B cell (primary cell): ENCODE results near the gene HLA-DQA1. TPM values are rescaled to one million over a fixed set of nuclear protein-coding genes. Genes with fewer than 3 reads are reported as not detected.

Source experiments
- ATAC-seq: fragments of 200-7000 bp; cut with Tn5 transposase; one replicate; pipeline ENCODE4 v1.10.0; 2021; ENCODE audit warnings: low read depth, mild to moderate bottlenecking, moderate number of reproducible peaks, moderate library complexity
- CTCF ChIA-PET: fragments of 350-600 bp; sonication (Branson Sonifier 250); formaldehyde crosslinking; loops from one replicate; lab custom pipeline; 2021; ENCODE audit warnings: antibody characterized with exemption, inconsistent platforms; lab: Charles Lee
- POLR2A ChIA-PET: fragments of 350-600 bp; sonication (Branson Sonifier 250); formaldehyde crosslinking; loops from one replicate; lab custom pipeline; 2021; ENCODE audit warnings: antibody characterized with exemption; lab: Charles Lee
- DNase-seq: peaks from one replicate; pipeline ENCODE4 v3.0.0; 2013
- H2AFZ ChIP-seq: 2 replicates; pipeline ENCODE4 v1.6.1; 2012; ENCODE audit warnings: mild to moderate bottlenecking, low read depth, low read length; ENCODE audit not compliant: insufficient read depth, poor library complexity, severe bottlenecking
- H3K27ac ChIP-seq, 2 donors: 1 replicate in 1 of 2; 2 replicates in 1 of 2; pipeline ENCODE4 v1.5.1; 2012 to 2013; ENCODE audit warnings: low read length in 2 of 2, mild to moderate bottlenecking in 2 of 2, moderate library complexity in 1 of 2
- H3K27me3 ChIP-seq, 4 experiments: fragments of 200-600 bp in 1 of 4; sonication (generic) in 1 of 4; replicated peaks in 1 of 4; 1 replicate in 2 of 4; 2 replicates in 2 of 4; pipeline versions ENCODE4 v1.6.1 to v1.7.0; 2013 to 2016; ENCODE audit warnings: low read length in 3 of 4, mild to moderate bottlenecking in 2 of 4, mixed read lengths in 1 of 4, moderate library complexity in 1 of 4; ENCODE audit not compliant: insufficient read depth in 4 of 4, control insufficient read depth in 3 of 4; ENCODE audit errors: control extremely low read depth in 1 of 4
- H3K36me3 ChIP-seq, 2 experiments: replicated peaks in 1 of 2; 1 replicate in 1 of 2; 2 replicates in 1 of 2; pipeline versions ENCODE4 v1.6.1 to v1.7.1; 2013; ENCODE audit warnings: low read length in 1 of 2; ENCODE audit not compliant: insufficient read depth in 2 of 2, control insufficient read depth in 1 of 2; ENCODE audit errors: control extremely low read depth in 1 of 2, extremely low read depth in 1 of 2
- H3K4me1 ChIP-seq, 2 donors: fragments of 200-600 bp in 1 of 2; sonication (generic) in 1 of 2; 1 replicate in 1 of 2; 2 replicates in 1 of 2; pipeline versions ENCODE4 v1.5.1 to v1.6.1; 2013 to 2017; ENCODE audit warnings: low read length in 2 of 2; ENCODE audit not compliant: control insufficient read depth in 2 of 2, insufficient read depth in 2 of 2
- H3K4me2 ChIP-seq: replicated peaks from 2 replicates; pipeline ENCODE3; 2012; ENCODE audit warnings: mild to moderate bottlenecking, low read depth, low read length; ENCODE audit not compliant: poor library complexity, severe bottlenecking
- H3K4me3 ChIP-seq, 5 experiments: fragments of 200-600 bp in 1 of 5; sonication (generic) in 1 of 5; 1 replicate in 3 of 5; 2 replicates in 2 of 5; pipeline versions ENCODE4 v1.5.1 to v1.7.0; 2011 to 2016; ENCODE audit warnings: low read length in 4 of 5, mild to moderate bottlenecking in 4 of 5, low read depth in 2 of 5, control low read depth in 1 of 5, moderate library complexity in 1 of 5; ENCODE audit not compliant: insufficient read depth in 1 of 5; ENCODE audit errors: control extremely low read depth in 1 of 5, extremely low read depth in 1 of 5
- H3K79me2 ChIP-seq: fragments of 200-600 bp; sonication (generic); one replicate; pipeline ENCODE4 v1.6.0; 2016; ENCODE audit warnings: low read length; ENCODE audit not compliant: control insufficient read depth, insufficient read depth
- H3K9ac ChIP-seq: fragments of 200-600 bp; sonication (generic); 2 replicates; pipeline ENCODE4 v1.6.1; 2017; ENCODE audit warnings: mild to moderate bottlenecking, low read length, moderate library complexity
- H3K9me3 ChIP-seq, 3 donors: one replicate each; pipeline versions ENCODE4 v1.6.1 to v1.7.1; 2013; ENCODE audit warnings: low read length in 2 of 3; ENCODE audit not compliant: control insufficient read depth in 2 of 3, insufficient read depth in 1 of 3; ENCODE audit errors: control extremely low read depth in 1 of 3
- H4K20me1 ChIP-seq: 2 replicates; pipeline ENCODE4 v1.6.0; 2012; ENCODE audit warnings: mild to moderate bottlenecking, low read length; ENCODE audit not compliant: insufficient read depth, control insufficient read depth, poor library complexity, severe bottlenecking
- H3K27ac Mint-ChIP-seq: one replicate; pipeline ENCODE4 v1.8.0; 2021; ENCODE audit warnings: mixed read lengths
- H3K27me3 Mint-ChIP-seq: one replicate; pipeline ENCODE4 v1.8.0; 2021; ENCODE audit warnings: mixed read lengths
- H3K4me1 Mint-ChIP-seq: one replicate; pipeline ENCODE4 v1.8.0; 2021; ENCODE audit warnings: mixed read lengths
- H3K4me3 Mint-ChIP-seq: one replicate; pipeline ENCODE4 v1.8.0; 2021; ENCODE audit warnings: mixed read lengths
- H3K9me3 Mint-ChIP-seq: one replicate; pipeline ENCODE4 v1.8.0; 2022; ENCODE audit warnings: mixed read lengths; ENCODE audit not compliant: insufficient read depth
- CTCF ChIP-seq: fragments of 200-600 bp; IDR thresholded peaks from one replicate; pipeline ENCODE4 v1.8.0; 2022; ENCODE audit warnings: antibody characterized with exemption, mild to moderate bottlenecking
- EZH2 ChIP-seq: IDR thresholded peaks from 2 replicates; pipeline ENCODE4 v1.6.1; 2012; ENCODE audit warnings: borderline replicate concordance, low read depth, mild to moderate bottlenecking, moderate library complexity, low read length; ENCODE audit not compliant: insufficient read depth, poor library complexity, severe bottlenecking
- WGBS: methylation state at CpG from one replicate; pipeline ENCODE4 v1.1.5; 2013; ENCODE audit warnings: missing lambda C conversion rate; ENCODE audit not compliant: insufficient coverage; 5-methylcytosine and 5-hydroxymethylcytosine counted together
- intact Hi-C: fragments of 100-400 bp; cut with micrococcal nuclease; formaldehyde crosslinking; loops from one replicate; pipeline ENCODE4 v1.10.0; 2022
- polyA plus RNA-seq: library from polyadenylated mRNA; depleted of rRNA; stranded (reverse); fragments of >200 nt; gene quantifications from 2 replicates; pipeline ENCODE4 v1.2.3, GENCODE V29; 2012
- total RNA-seq, 2 donors: library from RNA; stranded (reverse); fragments of 120-200 nt in 1 of 2; gene quantifications; 1 replicate in 1 of 2; 2 replicates in 1 of 2; pipeline versions ENCODE4 v1.2.3 to v1.2.4, GENCODE V29; 2013 to 2022

Gene HLA-DQA1
- total and polyA plus RNA-seq, 2 donors (not counting 1 experiment from before 2014, with no cell fraction given): 486 to 489 TPM

GRCh38 chr6:32685603-32686002 is 48.4 kb downstream of the HLA-DQA1 start:
- ATAC-seq: peak; percentile 80
- Histone ChIP-seq H3K36me3 (no peaks in the 10 kb centered on the region), H3K4me1 (peaks cover 43 to 54% of the 10 kb centered on the region in 2 donors), H3K27ac (peak overlapping the region; percentile 89 to 99), H4K20me1 (no peaks in the 10 kb centered on the region), H3K9ac (peak overlapping the region; percentile 57), H3K4me3 (peak overlapping the region in 1 of 5 experiments; percentile 48), H2AFZ (no peak overlapping the region), H3K79me2 (peaks cover 50% of the 10 kb centered on the region), H3K27me3 (no peaks in the 10 kb centered on the region), H3K9me3 (no peaks in the 10 kb centered on the region), H3K4me2 (peak overlapping the region; percentile 78)
- ChIA-PET POLR2A (interaction anchor here (0.6 to 8.3 kb wide), 8 partner anchors 19 to 444 kb away, joined by 3 to 123 read pairs (median 9); partner anchors contain the start of genes HLA-DQB1 and HLA-DRA), CTCF (interaction anchor here (1.0 to 6.3 kb wide), 4 partner anchors 17 to 183 kb away, joined by 3 to 43 read pairs (median 4); partner anchors contain the start of genes HLA-DQA1 and HLA-DQB1)
- intact Hi-C loops: loop anchor here (1.0 to 10.0 kb wide), 3 partner anchors 17 to 411 kb away; no protein-coding TSS in a partner anchor
- Mint-ChIP-seq H3K27me3 (no peaks in the 10 kb centered on the region), H3K4me3 (peak overlapping the region; percentile 60), H3K27ac (peak overlapping the region; percentile 92), H3K9me3 (peaks cover 3% of the 10 kb centered on the region), H3K4me1 (peaks cover 73% of the 10 kb centered on the region)
- TF ChIP-seq EZH2: no peak
- no CpG with 5 or more reads among the region's 1 CpG for WGBS
- peak; percentile 90 for DNase-seq

- H4K20me1 ChIP-seq: no peaks in the 10 kb centered on the region
- peak overlapping the region; percentile 68 for H3K9ac ChIP-seq
- ATAC-seq (peak; percentile 65), DNase-seq (peak; percentile 85)
- no peaks in the 10 kb centered on the region for H3K9me3 ChIP-seq
- peaks cover 48% of the 10 kb centered on the region for H3K4me1 Mint-ChIP-seq
- no peaks in the 10 kb centered on the region for H3K27me3 Mint-ChIP-seq
- H3K27ac Mint-ChIP-seq: peak overlapping the region; percentile 99
- POLR2A ChIA-PET: interaction anchor here (0.5 to 8.3 kb wide), 12 partner anchors 11 to 386 kb away, joined by 3 to 123 read pairs (median 3); partner anchors contain the start of genes HLA-DPB1, HLA-DQA1, HLA-DQB1 and HLA-DRA
- H3K4me2 ChIP-seq: peak overlapping the region; percentile 77
- intact Hi-C loops: loop anchor here (1.0 to 10.0 kb wide), 3 partner anchors 22 to 415 kb away; no protein-coding TSS in a partner anchor
- peak overlapping the region in 4 of 5 experiments; percentile 19 to 64 (median 30) for H3K4me3 ChIP-seq
- CTCF ChIA-PET: interaction anchor here (0.7 to 6.3 kb wide), 17 partner anchors 8 to 319 kb away, joined by 3 to 77 read pairs (median 3); partner anchors contain the start of genes HLA-DQB1 and HLA-DRA
- no peaks in the 10 kb centered on the region for H3K36me3 ChIP-seq
- no peak overlapping the region for H2AFZ ChIP-seq
- no peaks in the 10 kb centered on the region for H3K27me3 ChIP-seq
- WGBS: 30% methylated on average over 2 of the region's 5 CpGs
- peaks cover 41% of the 10 kb centered on the region for H3K79me2 ChIP-seq
- no peak for TF ChIP-seq CTCF
- TF ChIP-seq EZH2: no peak
- H3K9me3 Mint-ChIP-seq: peaks cover 2% of the 10 kb centered on the region
- H3K27ac ChIP-seq: peak overlapping the region; percentile 95 to 96
- peak overlapping the region; percentile 88 for H3K4me3 Mint-ChIP-seq
- H3K4me1 ChIP-seq: peaks cover 42 to 43% of the 10 kb centered on the region in 2 donors
Observed at GRCh38 chr6:32689531-32690501, 52.6 kb downstream of the HLA-DQA1 start.
